Karpas-422 (cell line): ENCODE data around the gene KIAA2012. TPM values are rescaled to one million over a fixed set of nuclear protein-coding genes. Genes with fewer than 3 reads are reported as not detected.

Source experiments
- DNase-seq: peaks from one replicate; pipeline ENCODE4 v3.0.0-alpha.2; 2015
- H2AFZ ChIP-seq: fragments of 200-600 bp; sonication (generic); 2 replicates; pipeline ENCODE4 v1.6.1; 2014; ENCODE audit warnings: antibody characterized with exemption, low read length, mixed read lengths
- H3K27ac ChIP-seq: fragments of 200-600 bp; sonication (generic); 2 replicates; pipeline ENCODE4 v1.5.1; 2014; ENCODE audit warnings: mild to moderate bottlenecking, low read length, moderate library complexity
- H3K27me3 ChIP-seq: fragments of 200-600 bp; sonication (generic); 2 replicates; pipeline ENCODE4 v1.6.1; 2014; ENCODE audit warnings: low read length, mixed read lengths
- H3K36me3 ChIP-seq: fragments of 200-600 bp; sonication (generic); 2 replicates; pipeline ENCODE4 v1.6.1; 2014; ENCODE audit warnings: low read length, mixed read lengths; ENCODE audit not compliant: insufficient read depth
- H3K4me1 ChIP-seq: fragments of 200-600 bp; sonication (generic); 2 replicates; pipeline ENCODE4 v1.6.1; 2014; ENCODE audit warnings: mild to moderate bottlenecking, low read length, mixed read lengths
- H3K4me2 ChIP-seq: fragments of 200-600 bp; sonication (generic); 2 replicates; pipeline ENCODE4 v1.6.1; 2014; ENCODE audit warnings: low read length, low read depth, mild to moderate bottlenecking; ENCODE audit not compliant: poor library complexity, severe bottlenecking
- H3K4me3 ChIP-seq: fragments of 200-600 bp; sonication (generic); 2 replicates; pipeline ENCODE4 v1.5.1; 2014; ENCODE audit warnings: mild to moderate bottlenecking, antibody characterized with exemption, low read length, mixed read lengths
- H3K79me2 ChIP-seq: fragments of 200-600 bp; sonication (generic); 2 replicates; pipeline ENCODE4 v1.6.1; 2014; ENCODE audit warnings: mild to moderate bottlenecking, low read length, mixed read lengths
- H3K9ac ChIP-seq: fragments of 200-600 bp; sonication (generic); 2 replicates; pipeline ENCODE4 v1.6.0; 2014; ENCODE audit warnings: low read length
- H3K9me2 ChIP-seq: fragments of 200-600 bp; sonication (generic), shearing (Covaris generic); replicated peaks from 2 replicates; pipeline ENCODE4 v1.6.0; 2014; ENCODE audit warnings: mild to moderate bottlenecking, low read length, moderate library complexity; ENCODE audit not compliant: insufficient read depth
- H3K9me3 ChIP-seq: fragments of 300-700, 200-600 bp; sonication (generic); 2 replicates; pipeline ENCODE4 v1.6.1; 2014; ENCODE audit warnings: low read length, mixed read lengths
- H4K20me1 ChIP-seq: fragments of 200-600 bp; sonication (generic); 2 replicates; pipeline ENCODE4 v1.6.1; 2014; ENCODE audit warnings: mild to moderate bottlenecking, antibody characterized with exemption, low read length, low read depth; ENCODE audit not compliant: insufficient read depth
- total RNA-seq: library from RNA; depleted of rRNA; stranded (reverse); fragments of >200 nt; shearing (Covaris generic); gene quantifications from 2 replicates; pipeline ENCODE4 v1.2.3, GENCODE V29; 2014; ENCODE audit warnings: low replicate concordance

The KIAA2012 gene
- total RNA-seq, 1 experiment from 2014 or later = 0.89 TPM

DNA sequence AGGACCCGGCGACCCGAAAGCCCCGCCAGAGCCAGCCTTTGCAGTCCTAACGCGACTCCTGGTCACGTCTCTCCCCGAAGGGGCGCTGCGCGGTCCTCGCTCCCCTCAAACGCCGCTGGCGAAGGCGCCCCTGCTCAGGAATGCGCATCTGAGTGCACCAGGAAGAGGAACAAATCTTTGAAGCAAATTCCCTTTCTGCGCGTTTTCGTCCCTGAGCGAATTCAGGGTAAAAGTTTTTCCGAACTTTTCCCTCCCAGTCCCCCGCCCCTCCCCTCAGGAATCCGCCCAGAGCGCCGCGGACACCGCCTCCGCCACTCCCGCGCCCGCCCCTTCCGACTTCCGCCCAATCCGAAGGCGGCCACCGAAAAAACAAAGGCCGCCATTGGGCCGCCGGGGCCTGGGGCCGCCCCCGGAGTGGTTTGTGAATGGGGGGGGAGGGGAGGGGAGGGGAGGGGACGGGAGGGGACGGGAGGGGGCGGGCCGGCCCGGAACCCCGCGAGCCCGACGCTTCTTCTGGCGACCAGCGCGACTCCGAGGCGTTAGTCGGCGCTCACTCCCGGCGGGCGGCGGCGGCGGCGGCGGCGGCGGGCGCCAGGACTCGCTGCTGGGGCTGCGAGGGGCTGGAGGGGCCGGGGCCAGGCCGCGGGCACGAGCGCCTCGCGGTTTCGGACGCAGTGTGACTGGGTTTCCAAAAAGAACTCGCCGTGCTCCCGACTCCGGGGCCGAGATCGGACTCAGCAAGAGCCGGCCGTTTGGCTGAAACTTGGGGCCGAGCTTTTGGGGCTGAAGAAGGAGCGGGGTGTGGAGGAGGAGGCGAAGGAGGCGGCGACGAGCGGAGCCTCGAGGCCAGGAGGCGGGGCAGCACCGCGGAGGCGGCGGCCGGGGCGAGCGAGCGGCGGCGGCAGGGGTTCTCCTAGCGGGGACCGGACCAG lies 39.5 kb upstream of the KIAA2012 start, which contains the start of gene FZD7:
Gene FZD7 (plus strand): TSS at position 539 of the 932 bp plus-strand sequence. CDS start 793 bp downstream, outside the sequence.
- no peaks in the 10 kb centered on the region for H3K9me3 ChIP-seq
- no peaks in the 10 kb centered on the region for H3K79me2 ChIP-seq
- no peaks in the 10 kb centered on the region for H3K9me2 ChIP-seq
- no peaks in the 10 kb centered on the region for H3K27me3 ChIP-seq
- peak within 1 kb of the TSS; percentile 83 for H3K4me3 ChIP-seq
- peak within 1 kb of the TSS; percentile 77 for H3K27ac ChIP-seq
- H2AFZ ChIP-seq = peak within 1 kb of the TSS; percentile 92
- peak within 1 kb of the TSS; percentile 88 for H3K4me2 ChIP-seq
- H3K9ac ChIP-seq = peak within 1 kb of the TSS; percentile 90
- H3K4me1 ChIP-seq = peaks cover 31% of the 10 kb centered on the region
- H4K20me1 ChIP-seq = no peaks in the 10 kb centered on the region; the same call in 1 of the 2 replicates
- DNase-seq = peak; percentile 95
- H3K36me3 ChIP-seq = no peaks in the 10 kb centered on the region

DNA sequence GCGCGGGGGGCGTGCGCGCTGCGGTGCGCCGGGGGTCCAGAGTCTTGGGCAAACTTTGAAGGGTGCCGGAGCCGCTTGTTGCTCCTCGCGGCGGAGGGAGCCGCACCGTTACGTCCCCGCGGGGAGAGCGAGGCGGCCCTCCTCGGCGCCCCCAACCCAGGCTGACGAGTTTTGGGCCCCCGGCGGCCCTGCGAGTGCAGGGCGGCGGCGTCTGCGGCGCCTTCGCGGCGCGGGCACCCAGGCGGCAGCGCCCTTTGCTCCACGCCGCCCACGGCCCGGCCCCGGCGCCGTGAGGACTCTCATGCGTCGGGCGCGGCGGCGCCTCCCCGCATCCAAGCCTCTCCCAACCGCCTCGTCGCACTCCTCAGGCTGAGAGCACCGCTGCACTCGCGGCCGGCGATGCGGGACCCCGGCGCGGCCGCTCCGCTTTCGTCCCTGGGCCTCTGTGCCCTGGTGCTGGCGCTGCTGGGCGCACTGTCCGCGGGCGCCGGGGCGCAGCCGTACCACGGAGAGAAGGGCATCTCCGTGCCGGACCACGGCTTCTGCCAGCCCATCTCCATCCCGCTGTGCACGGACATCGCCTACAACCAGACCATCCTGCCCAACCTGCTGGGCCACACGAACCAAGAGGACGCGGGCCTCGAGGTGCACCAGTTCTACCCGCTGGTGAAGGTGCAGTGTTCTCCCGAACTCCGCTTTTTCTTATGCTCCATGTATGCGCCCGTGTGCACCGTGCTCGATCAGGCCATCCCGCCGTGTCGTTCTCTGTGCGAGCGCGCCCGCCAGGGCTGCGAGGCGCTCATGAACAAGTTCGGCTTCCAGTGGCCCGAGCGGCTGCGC lies 38.6 kb upstream of the KIAA2012 start:
- Histone ChIP-seq H3K27me3 (no peaks in the 10 kb centered on the region), H3K4me2 (peak overlapping the region; percentile 88), H2AFZ (peak overlapping the region; percentile 92; the same call in 1 of the 2 replicates), H3K4me1 (peaks cover 40% of the 10 kb centered on the region), H3K4me3 (peak overlapping the region; percentile 83), H3K9me3 (no peaks in the 10 kb centered on the region), H4K20me1 (no peaks in the 10 kb centered on the region; the same call in 1 of the 2 replicates), H3K9me2 (no peaks in the 10 kb centered on the region), H3K27ac (peak overlapping the region; percentile 77), H3K79me2 (no peaks in the 10 kb centered on the region), H3K36me3 (no peaks in the 10 kb centered on the region), H3K9ac (peak overlapping the region; percentile 90)
- DNase-seq = no peak

GRCh38 chr2:202035089-202035940 lies 37.7 kb upstream of the KIAA2012 start:
- Histone ChIP-seq H3K4me3 (peak overlapping the region; percentile 83; the same call in 1 of the 2 replicates), H3K4me2 (peak overlapping the region; percentile 88), H3K4me1 (peaks cover 48% of the 10 kb centered on the region), H3K9me2 (no peaks in the 10 kb centered on the region), H3K27ac (no peak overlapping the region), H3K9me3 (no peaks in the 10 kb centered on the region), H3K27me3 (no peaks in the 10 kb centered on the region), H3K36me3 (no peaks in the 10 kb centered on the region), H3K79me2 (no peaks in the 10 kb centered on the region), H2AFZ (no peak overlapping the region), H3K9ac (no peak overlapping the region), H4K20me1 (no peaks in the 10 kb centered on the region; the same call in 1 of the 2 replicates)
- DNase-seq = no peak

DNA sequence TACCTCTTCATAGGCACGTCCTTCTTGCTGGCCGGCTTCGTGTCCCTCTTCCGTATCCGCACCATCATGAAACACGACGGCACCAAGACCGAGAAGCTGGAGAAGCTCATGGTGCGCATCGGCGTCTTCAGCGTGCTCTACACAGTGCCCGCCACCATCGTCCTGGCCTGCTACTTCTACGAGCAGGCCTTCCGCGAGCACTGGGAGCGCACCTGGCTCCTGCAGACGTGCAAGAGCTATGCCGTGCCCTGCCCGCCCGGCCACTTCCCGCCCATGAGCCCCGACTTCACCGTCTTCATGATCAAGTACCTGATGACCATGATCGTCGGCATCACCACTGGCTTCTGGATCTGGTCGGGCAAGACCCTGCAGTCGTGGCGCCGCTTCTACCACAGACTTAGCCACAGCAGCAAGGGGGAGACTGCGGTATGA lies 37.1 kb upstream of the KIAA2012 start:
- no peaks in the 10 kb centered on the region; the same call in 1 of the 2 replicates for H4K20me1 ChIP-seq
- H3K4me2 ChIP-seq = no peak overlapping the region
- no peak overlapping the region for H3K4me3 ChIP-seq
- H3K36me3 ChIP-seq = no peaks in the 10 kb centered on the region
- H3K9ac ChIP-seq = no peak overlapping the region
- H2AFZ ChIP-seq = no peak overlapping the region
- H3K27ac ChIP-seq = no peak overlapping the region
- H3K79me2 ChIP-seq = no peaks in the 10 kb centered on the region
- H3K9me3 ChIP-seq = no peaks in the 10 kb centered on the region
- peaks cover 50% of the 10 kb centered on the region for H3K4me1 ChIP-seq
- H3K9me2 ChIP-seq = no peaks in the 10 kb centered on the region
- no peak for DNase-seq
- H3K27me3 ChIP-seq = no peaks in the 10 kb centered on the region

DNA sequence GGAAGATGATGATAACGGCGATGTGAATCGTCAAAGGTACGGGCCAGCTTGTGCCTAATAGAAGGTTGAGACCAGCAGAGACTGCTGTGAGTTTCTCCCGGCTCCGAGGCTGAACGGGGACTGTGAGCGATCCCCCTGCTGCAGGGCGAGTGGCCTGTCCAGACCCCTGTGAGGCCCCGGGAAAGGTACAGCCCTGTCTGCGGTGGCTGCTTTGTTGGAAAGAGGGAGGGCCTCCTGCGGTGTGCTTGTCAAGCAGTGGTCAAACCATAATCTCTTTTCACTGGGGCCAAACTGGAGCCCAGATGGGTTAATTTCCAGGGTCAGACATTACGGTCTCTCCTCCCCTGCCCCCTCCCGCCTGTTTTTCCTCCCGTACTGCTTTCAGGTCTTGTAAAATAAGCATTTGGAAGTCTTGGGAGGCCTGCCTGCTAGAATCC lies 36.4 kb upstream of the KIAA2012 start:
- peaks cover 47% of the 10 kb centered on the region for H3K4me1 ChIP-seq
- no peak overlapping the region for H3K4me2 ChIP-seq
- no peaks in the 10 kb centered on the region for H3K9me3 ChIP-seq
- no peaks in the 10 kb centered on the region for H3K27me3 ChIP-seq
- H3K9ac ChIP-seq = no peak overlapping the region
- H2AFZ ChIP-seq = no peak overlapping the region
- no peaks in the 10 kb centered on the region for H3K79me2 ChIP-seq
- no peaks in the 10 kb centered on the region; the same call in 1 of the 2 replicates for H4K20me1 ChIP-seq
- no peak overlapping the region for H3K27ac ChIP-seq
- no peaks in the 10 kb centered on the region for H3K36me3 ChIP-seq
- H3K9me2 ChIP-seq = no peaks in the 10 kb centered on the region
- DNase-seq = no peak
- no peak overlapping the region for H3K4me3 ChIP-seq

DNA sequence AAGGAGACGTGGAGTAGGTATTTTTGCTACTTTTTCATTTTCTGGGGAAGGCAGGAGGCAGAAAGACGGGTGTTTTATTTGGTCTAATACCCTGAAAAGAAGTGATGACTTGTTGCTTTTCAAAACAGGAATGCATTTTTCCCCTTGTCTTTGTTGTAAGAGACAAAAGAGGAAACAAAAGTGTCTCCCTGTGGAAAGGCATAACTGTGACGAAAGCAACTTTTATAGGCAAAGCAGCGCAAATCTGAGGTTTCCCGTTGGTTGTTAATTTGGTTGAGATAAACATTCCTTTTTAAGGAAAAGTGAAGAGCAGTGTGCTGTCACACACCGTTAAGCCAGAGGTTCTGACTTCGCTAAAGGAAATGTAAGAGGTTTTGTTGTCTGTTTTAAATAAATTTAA lies 36.0 kb upstream of the KIAA2012 start:
- DNase-seq = no peak
- Histone ChIP-seq H3K4me2 (peak overlapping the region; percentile 30), H3K9me2 (no peaks in the 10 kb centered on the region), H3K79me2 (no peaks in the 10 kb centered on the region), H3K27me3 (no peaks in the 10 kb centered on the region), H3K4me1 (peaks cover 43% of the 10 kb centered on the region), H3K36me3 (no peaks in the 10 kb centered on the region), H3K9ac (no peak overlapping the region), H4K20me1 (no peaks in the 10 kb centered on the region; the same call in 1 of the 2 replicates), H2AFZ (no peak overlapping the region), H3K9me3 (no peaks in the 10 kb centered on the region), H3K4me3 (no peak overlapping the region), H3K27ac (no peak overlapping the region)

DNA sequence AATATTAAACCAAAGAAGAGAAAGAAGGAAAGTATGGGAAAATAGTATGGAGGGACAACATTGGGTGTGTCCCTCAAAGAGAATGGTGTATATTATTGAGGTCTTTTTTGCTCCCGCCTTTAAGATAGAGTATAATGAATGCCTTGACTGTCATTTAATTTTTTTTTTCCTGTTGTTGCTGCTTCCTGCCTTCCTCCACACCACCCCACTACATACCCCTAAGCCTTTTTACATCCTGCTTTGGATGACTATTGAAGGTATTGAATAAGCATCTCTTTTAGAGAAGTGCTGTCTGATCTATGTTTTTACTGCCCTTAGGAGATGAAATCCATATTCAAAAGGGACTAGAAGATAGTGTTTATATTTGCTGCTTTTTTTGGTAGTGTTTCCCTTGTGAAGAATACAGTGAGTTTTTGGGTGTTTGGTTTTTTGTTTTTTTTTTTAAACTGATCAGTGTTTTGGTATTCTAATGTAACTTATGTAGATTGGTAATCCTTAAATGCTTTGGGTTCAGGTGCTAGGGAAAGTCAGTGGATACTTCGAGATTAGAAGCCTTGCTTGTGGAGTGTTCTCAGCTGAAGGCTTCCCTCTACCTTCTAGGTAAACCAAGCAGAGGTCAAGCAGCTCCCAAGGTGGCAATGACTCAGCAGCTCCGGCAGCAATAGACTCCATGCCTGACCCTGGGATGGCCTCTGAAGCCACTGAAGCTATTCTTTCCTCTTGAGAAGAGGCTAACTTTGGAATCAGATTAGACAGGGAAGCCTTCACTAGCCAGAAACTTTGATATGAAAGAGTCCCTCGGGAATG lies 34.4 kb upstream of the KIAA2012 start:
- Histone ChIP-seq H3K9ac (no peak overlapping the region), H3K36me3 (no peaks in the 10 kb centered on the region), H3K27me3 (no peaks in the 10 kb centered on the region), H3K9me3 (no peaks in the 10 kb centered on the region), H4K20me1 (no peaks in the 10 kb centered on the region; the same call in 1 of the 2 replicates), H3K4me2 (no peak overlapping the region), H3K4me3 (no peak overlapping the region), H3K9me2 (no peaks in the 10 kb centered on the region), H3K27ac (no peak overlapping the region), H3K4me1 (peaks cover 36% of the 10 kb centered on the region), H2AFZ (no peak overlapping the region), H3K79me2 (no peaks in the 10 kb centered on the region)
- no peak for DNase-seq
